Glomerular visceral epithelial cell (primary cell): ENCODE results near the gene PPP2R5B.

Experiments used
- DNase-seq: peaks from one replicate; pipeline ENCODE4 v3.0.0-alpha.2; 2016; ENCODE audit errors: extremely low spot score

The PPP2R5B gene

GRCh38 chr11:64888729-64889511 is 35.6 kb upstream of the PPP2R5B start:
- DNase-seq = no peak

DNA sequence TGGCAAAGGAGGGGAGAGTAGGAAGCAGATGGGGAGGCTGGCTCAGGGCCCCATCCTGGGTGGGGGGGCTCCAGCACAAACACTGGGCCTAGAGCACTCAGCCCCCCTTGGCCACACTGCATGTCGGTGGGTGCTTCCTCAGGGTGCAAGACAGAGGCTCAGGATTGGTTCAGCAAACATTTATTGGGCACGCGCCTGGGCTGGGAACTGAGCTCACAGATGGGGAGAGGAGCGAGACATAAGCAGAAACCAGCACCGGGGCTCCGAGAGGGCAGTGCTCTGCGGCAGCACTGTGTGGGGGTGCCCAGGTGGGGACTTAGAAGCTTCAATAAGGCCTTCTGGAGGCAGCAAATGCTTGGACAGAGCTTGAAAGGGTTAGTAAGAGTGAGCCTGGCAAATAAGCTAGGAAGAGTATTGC is 34.0 kb upstream of the PPP2R5B start:
- DNase-seq = no peak

- DNase-seq = no peak
Observed at GRCh38 chr11:64891215-64891848, 33.2 kb upstream of the PPP2R5B start.

DNA sequence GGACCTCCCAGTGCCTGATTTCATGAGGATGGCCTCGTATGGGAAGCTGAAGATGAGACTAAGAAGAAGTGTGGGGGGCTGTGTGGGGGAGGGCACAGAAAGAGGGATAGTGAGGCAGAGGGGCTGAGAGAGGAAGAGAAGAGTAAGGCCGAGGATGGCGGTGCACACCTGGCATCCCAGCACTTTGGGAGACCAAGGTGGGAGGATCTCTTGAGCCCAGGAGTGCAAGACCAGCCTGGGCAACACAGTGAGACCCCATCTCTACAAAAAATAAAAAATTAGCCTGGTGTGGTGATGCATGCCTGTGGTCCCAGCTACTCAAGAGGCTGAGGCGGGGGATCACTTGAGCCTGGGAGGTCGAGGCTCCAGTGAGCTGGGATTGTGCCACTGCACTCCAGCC is 32.6 kb upstream of the PPP2R5B start:
- DNase-seq = no peak

DNA sequence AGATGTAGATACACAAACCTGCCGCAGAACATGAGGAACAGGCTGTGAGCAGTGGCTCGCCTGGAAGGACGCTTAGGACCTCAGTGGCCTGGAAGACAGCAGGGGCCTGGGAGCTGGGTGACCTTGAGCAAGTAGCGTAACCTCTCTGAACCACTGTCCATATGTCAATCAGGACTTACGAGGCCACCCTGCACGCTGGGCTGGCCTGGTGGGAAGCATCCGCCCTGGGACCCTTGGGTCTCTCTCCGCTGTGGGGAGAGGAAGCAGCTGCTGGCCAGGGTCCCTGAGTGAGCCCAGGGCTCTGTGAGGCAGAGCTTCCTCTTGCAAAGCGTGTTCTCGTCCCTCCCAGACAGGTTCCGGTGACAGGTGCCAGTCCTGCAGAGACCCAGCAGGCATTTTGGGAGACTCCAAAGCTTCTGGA is 32.1 kb upstream of the PPP2R5B start:
- DNase-seq = no peak

DNA sequence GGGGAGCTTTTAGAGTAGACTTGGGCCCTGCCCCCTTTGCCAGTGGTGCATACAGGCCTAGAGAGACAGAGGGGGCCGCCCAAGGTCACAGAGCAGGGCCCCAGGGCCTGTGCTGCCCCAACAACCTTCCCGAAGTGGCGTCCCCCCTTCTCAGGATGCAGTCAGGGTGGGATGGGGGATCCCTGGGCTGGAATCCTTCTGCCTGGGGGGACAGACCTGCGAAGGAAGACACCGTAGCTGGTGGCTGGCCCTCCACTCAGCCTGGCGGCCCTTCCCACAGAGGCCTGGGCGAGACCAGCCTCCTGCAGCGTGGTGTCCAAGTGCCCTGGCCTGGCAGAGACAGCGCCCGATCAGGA is 31.7 kb upstream of the PPP2R5B start:
- DNase-seq = no peak

- DNase-seq = peak; percentile 42
Observed at GRCh38 chr11:64893194-64894069, 31.1 kb upstream of the PPP2R5B start.

GRCh38 chr11:64894070-64894811 is 30.2 kb upstream of the PPP2R5B start:
- DNase-seq = peak; percentile 75

DNA sequence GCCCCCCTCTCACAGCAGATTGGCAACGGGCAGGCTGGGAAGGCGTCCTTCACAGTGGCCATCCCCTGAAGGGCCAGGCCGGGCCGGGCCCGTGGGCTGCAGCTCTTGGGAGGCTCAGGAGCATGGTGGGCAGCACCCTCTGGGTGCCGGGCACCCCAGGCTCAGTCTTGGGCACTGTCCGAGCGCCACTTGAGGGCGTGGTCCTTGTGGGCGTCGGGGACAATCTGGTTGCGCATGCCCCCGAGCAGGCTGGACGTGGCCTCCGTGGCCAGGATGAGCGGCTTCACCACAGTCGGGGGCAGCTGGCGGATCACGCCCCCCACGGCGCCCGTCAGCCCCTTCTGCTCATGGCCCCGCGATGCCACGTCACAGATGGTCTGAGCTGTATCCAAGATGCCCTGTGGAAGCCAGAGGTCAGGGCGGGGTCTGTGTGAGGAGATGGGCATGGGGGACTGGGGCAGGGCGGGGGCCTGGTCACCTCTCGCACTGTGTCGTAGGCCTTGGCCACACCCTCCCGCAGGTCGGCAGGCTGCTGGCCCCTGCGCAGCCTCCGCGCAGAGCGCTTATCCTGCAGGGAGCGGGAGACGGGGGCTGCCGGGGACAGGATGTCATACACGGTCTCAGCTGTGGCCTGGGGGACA is 29.6 kb upstream of the PPP2R5B start:
- DNase-seq = no peak

DNA sequence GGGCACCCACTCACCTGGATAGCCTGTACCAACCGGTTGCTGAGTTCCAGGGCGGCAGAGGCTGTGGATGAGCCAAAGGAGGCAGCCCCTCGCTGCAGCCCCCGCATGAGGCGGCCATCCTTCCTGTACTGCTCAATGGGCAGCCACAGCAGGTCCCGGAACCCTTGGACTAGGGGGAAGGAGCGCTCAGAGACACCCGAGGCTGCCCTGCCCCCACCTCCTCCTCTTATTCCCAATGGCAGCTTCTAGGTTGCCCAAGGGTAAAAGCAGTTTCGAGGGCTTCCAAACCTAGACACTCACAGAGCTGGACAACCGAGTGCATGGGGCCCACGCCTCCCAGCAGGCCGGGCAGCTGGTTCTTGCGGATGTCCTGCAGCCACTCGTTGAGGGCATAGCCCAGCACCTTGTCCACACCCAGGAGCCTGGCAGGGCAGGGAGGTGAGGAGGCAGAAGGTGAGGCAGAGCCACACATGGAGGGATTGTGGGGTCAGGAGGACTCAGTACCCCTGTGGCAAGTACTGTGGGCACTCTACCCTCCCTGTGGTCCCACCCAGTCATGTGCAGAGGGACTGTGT is 28.0 kb upstream of the PPP2R5B start:
- no peak for DNase-seq

- no peak for DNase-seq
Observed at GRCh38 chr11:64897381-64898075, 27.0 kb upstream of the PPP2R5B start.

- DNase-seq = no peak
Observed at GRCh38 chr11:64898076-64898445, 26.4 kb upstream of the PPP2R5B start.

- no peak for DNase-seq
Observed at GRCh38 chr11:64898541-64898940, 25.9 kb upstream of the PPP2R5B start.

- DNase-seq = peak; percentile 57
Observed at GRCh38 chr11:64900263-64900678, 24.2 kb upstream of the PPP2R5B start.

DNA sequence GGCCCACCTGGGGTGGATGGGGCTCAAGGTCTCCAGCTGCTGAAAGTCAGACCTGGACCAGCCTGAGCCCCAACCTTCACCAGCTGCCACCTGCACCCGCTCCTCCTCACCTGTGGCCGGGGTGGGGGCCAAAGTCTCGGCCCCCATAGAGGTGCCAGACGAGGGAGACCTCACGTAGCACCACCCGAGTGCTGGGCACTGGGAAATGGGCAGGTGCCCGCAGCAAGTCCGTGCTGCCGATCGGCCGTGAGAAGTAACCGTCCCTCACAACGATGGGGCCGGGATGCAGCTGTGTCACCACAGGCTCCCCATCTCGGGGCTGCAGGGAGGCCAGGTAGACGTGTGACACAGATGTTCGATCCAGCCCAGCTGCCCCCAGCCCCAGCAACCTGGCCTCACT is 23.7 kb upstream of the PPP2R5B start:
- DNase-seq = no peak

- DNase-seq = no peak
Observed at GRCh38 chr11:64902102-64902900, 22.2 kb upstream of the PPP2R5B start.

DNA sequence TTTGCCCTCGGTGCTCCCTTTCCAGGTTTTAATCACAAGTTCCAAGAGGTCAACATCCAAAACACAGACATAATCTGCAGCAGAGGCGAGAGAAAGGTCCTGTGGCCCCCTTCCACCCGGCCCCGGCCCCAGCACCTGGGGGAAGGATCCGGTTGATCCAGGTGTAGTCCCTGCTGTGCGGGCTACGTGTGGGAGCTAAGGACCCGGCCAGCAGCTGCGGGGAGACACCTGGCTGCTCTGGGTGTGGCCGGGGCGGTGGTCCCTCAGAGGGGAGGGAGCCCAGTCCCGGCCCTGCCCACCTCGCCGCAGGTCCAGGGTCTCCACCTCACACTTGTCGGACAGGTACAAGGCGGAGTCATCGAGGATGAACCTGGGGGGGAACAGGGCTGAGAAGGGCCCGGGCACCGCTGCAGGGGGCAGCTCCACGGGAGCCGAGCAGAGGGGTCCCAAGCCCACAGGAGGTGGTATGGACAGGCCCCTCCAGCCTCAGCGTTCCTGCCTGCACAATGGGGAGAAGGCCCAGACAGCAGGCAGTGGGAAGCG is 21.1 kb upstream of the PPP2R5B start:
- no peak for DNase-seq

- DNase-seq = no peak
Observed at GRCh38 chr11:64905516-64906313, 18.8 kb upstream of the PPP2R5B start.

- no peak for DNase-seq
Observed at GRCh38 chr11:64906314-64906635, 18.2 kb upstream of the PPP2R5B start.
